H1 (cell line): ENCODE data around the gene CABLES2. TPM values are rescaled to one million over a fixed set of nuclear protein-coding genes. Genes with fewer than 3 reads are reported as not detected.

Experiments
- CTCF ChIA-PET: fragments of 300-600 bp; sonication (Branson Sonifier 250); formaldehyde crosslinking; loops from one replicate; lab custom pipeline; 2021; ENCODE audit not compliant: partially characterized antibody; lab: Charles Lee
- POLR2A ChIA-PET: fragments of 300-600 bp; sonication (Branson Sonifier 250); formaldehyde crosslinking; loops from one replicate; lab custom pipeline; 2021; ENCODE audit warnings: inconsistent platforms; ENCODE audit not compliant: partially characterized antibody; lab: Charles Lee
- DNase-seq, 2 experiments: peaks; one replicate each; pipeline versions ENCODE4 v3.0.0 to v3.0.0-alpha.2; 2010 to 2022; ENCODE audit warnings: low spot score in 2 of 2, low read depth in 1 of 2, mixed read lengths in 1 of 2
- FAIRE-seq: peaks from 2 replicates; lab custom pipeline; 2011; peaks lifted over from hg19 to GRCh38; lab: Jason Lieb, UNC
- H2AFZ ChIP-seq: 2 replicates; pipeline ENCODE4 v1.8.1; 2012; ENCODE audit warnings: low read length, inconsistent platforms
- H2AK5ac ChIP-seq: 2 replicates; pipeline ENCODE4 v1.6.1; 2013; ENCODE audit warnings: low read depth, low read length
- H2BK120ac ChIP-seq: replicated peaks from 2 replicates; pipeline ENCODE3; 2013; ENCODE audit warnings: low read depth, low read length, inconsistent platforms
- H2BK12ac ChIP-seq: 2 replicates; pipeline ENCODE4 v1.6.1; 2013; ENCODE audit warnings: low read depth, low read length
- H2BK15ac ChIP-seq: 2 replicates; pipeline ENCODE4 v1.6.1; 2013; ENCODE audit warnings: low read length
- H2BK20ac ChIP-seq: 2 replicates; pipeline ENCODE4 v1.6.1; 2013; ENCODE audit warnings: low read length
- H2BK5ac ChIP-seq: 2 replicates; pipeline ENCODE4 v1.6.1; 2013; ENCODE audit warnings: low read depth, low read length
- H3K14ac ChIP-seq: 2 replicates; pipeline ENCODE4 v1.6.1; 2013; ENCODE audit warnings: inconsistent platforms; ENCODE audit not compliant: insufficient read length
- H3K18ac ChIP-seq: 2 replicates; pipeline ENCODE4 v1.6.1; 2013; ENCODE audit warnings: low read length; ENCODE audit errors: extremely low read depth
- H3K23ac ChIP-seq: 2 replicates; pipeline ENCODE4 v1.6.1; 2013; ENCODE audit warnings: inconsistent platforms; ENCODE audit not compliant: insufficient read length
- H3K23me2 ChIP-seq: 2 replicates; pipeline ENCODE4 v1.6.1; 2013; ENCODE audit warnings: low read depth, low read length
- H3K27ac ChIP-seq: 2 replicates; pipeline ENCODE4 v1.6.1; 2011; ENCODE audit warnings: low read depth, low read length, inconsistent platforms
- H3K27me3 ChIP-seq, 4 experiments: replicated peaks in 1 of 4; 1 replicate in 1 of 4; 2 replicates in 3 of 4; pipeline versions ENCODE4 v1.6.1 to v1.8.1; 2011 to 2013; ENCODE audit warnings: low read length in 3 of 4, mild to moderate bottlenecking in 3 of 4, inconsistent platforms in 2 of 4, mixed read lengths in 2 of 4, moderate library complexity in 1 of 4; ENCODE audit not compliant: control insufficient read depth in 3 of 4, insufficient read depth in 3 of 4; ENCODE audit errors: extremely low read depth in 1 of 4
- H3K36me3 ChIP-seq, 4 experiments: 2 replicates each; pipeline versions ENCODE4 v1.6.1 to v1.8.1; 2011 to 2013; ENCODE audit warnings: mild to moderate bottlenecking in 4 of 4, low read length in 3 of 4, moderate library complexity in 2 of 4, control low read depth in 1 of 4, inconsistent platforms in 1 of 4; ENCODE audit not compliant: insufficient read depth in 4 of 4, control insufficient read depth in 2 of 4
- H3K4ac ChIP-seq: replicated peaks from 2 replicates; pipeline ENCODE3; 2013; ENCODE audit warnings: low read length, low read depth, mixed read lengths, inconsistent platforms; ENCODE audit not compliant: insufficient read length
- H3K4me1 ChIP-seq, 4 experiments: replicated peaks in 1 of 4; 1 replicate in 1 of 4; 2 replicates in 3 of 4; pipeline versions ENCODE4 v1.6.1 to v1.8.1; 2011 to 2013; ENCODE audit warnings: low read length in 3 of 4, inconsistent platforms in 2 of 4, mixed read lengths in 1 of 4; ENCODE audit not compliant: insufficient read depth in 4 of 4, control insufficient read depth in 3 of 4
- H3K4me2 ChIP-seq, 2 experiments: 2 replicates each; pipeline versions ENCODE4 v1.6.1 to v1.8.1; 2011 to 2013; ENCODE audit warnings: low read depth in 2 of 2, low read length in 2 of 2, control low read depth in 1 of 2, inconsistent platforms in 1 of 2, mild to moderate bottlenecking in 1 of 2; ENCODE audit not compliant: insufficient read depth in 1 of 2
- H3K4me3 ChIP-seq, 4 experiments: fragments of 200-600, 300-600 bp in 1 of 4; sonication (generic), shearing (Covaris generic), sonication (Bioruptor Twin) in 1 of 4; 2 replicates each; pipeline versions ENCODE4 v1.5.1 to v1.8.1; 2011 to 2016; ENCODE audit warnings: low read length in 4 of 4, low read depth in 3 of 4, control low read depth in 2 of 4, inconsistent platforms in 2 of 4, mild to moderate bottlenecking in 2 of 4, mixed read lengths in 1 of 4, moderate library complexity in 1 of 4; ENCODE audit not compliant: insufficient read depth in 2 of 4; ENCODE audit errors: extremely low read depth in 1 of 4
- H3K56ac ChIP-seq: replicated peaks from 2 replicates; pipeline ENCODE3; 2013; ENCODE audit warnings: low read depth, mild to moderate bottlenecking, mixed read lengths, low read length, inconsistent platforms; ENCODE audit not compliant: insufficient read length
- H3K79me1 ChIP-seq: 2 replicates; pipeline ENCODE4 v1.6.1; 2013; ENCODE audit warnings: low read depth, low read length, control low read depth
- H3K79me2 ChIP-seq, 2 experiments: 2 replicates each; pipeline versions ENCODE4 v1.6.1 to v1.8.1; 2012 to 2013; ENCODE audit warnings: low read length in 2 of 2, mild to moderate bottlenecking in 2 of 2, inconsistent platforms in 1 of 2; ENCODE audit not compliant: insufficient read depth in 2 of 2, control insufficient read depth in 1 of 2
- H3K9ac ChIP-seq, 4 experiments: replicated peaks in 1 of 4; 1 replicate in 1 of 4; 2 replicates in 3 of 4; pipeline versions ENCODE4 v1.6.1 to v1.8.1; 2011 to 2013; ENCODE audit warnings: low read depth in 3 of 4, low read length in 3 of 4, control low read depth in 2 of 4, mild to moderate bottlenecking in 2 of 4, moderate library complexity in 2 of 4, inconsistent platforms in 1 of 4; ENCODE audit errors: extremely low read depth in 1 of 4
- H3K9me3 ChIP-seq, 2 experiments: 2 replicates each; pipeline versions ENCODE4 v1.6.1 to v1.8.1; 2012 to 2013; ENCODE audit warnings: mild to moderate bottlenecking in 2 of 2, moderate library complexity in 2 of 2, control low read depth in 1 of 2, inconsistent platforms in 1 of 2, low read depth in 1 of 2, low read length in 1 of 2, mixed read lengths in 1 of 2; ENCODE audit not compliant: insufficient read depth in 2 of 2
- H4K20me1 ChIP-seq, 2 experiments: replicated peaks in 1 of 2; 2 replicates each; pipeline versions ENCODE3 to v1.8.1; 2011 to 2013; ENCODE audit warnings: inconsistent platforms in 2 of 2, low read length in 2 of 2, mild to moderate bottlenecking in 1 of 2; ENCODE audit not compliant: insufficient read depth in 2 of 2, control insufficient read depth in 1 of 2
- H4K5ac ChIP-seq: 2 replicates; pipeline ENCODE4 v1.6.1; 2013; ENCODE audit warnings: low read length, low read depth, mixed read lengths, inconsistent platforms; ENCODE audit not compliant: insufficient read length
- H4K8ac ChIP-seq: 2 replicates; pipeline ENCODE4 v1.8.0; 2013; ENCODE audit warnings: mild to moderate bottlenecking, moderate library complexity, low read length, inconsistent platforms; ENCODE audit not compliant: insufficient read depth; ENCODE audit errors: extremely low read depth
- H4K91ac ChIP-seq: replicated peaks from 2 replicates; pipeline ENCODE3; 2013; ENCODE audit warnings: low read length, mixed read lengths, inconsistent platforms; ENCODE audit not compliant: insufficient read length
- NRF1 ChIP-seq: IDR thresholded peaks from 2 replicates; pipeline ENCODE4 v1.6.1; 2011; ENCODE audit warnings: mild to moderate bottlenecking, low read depth, low read length, improper control_type of control experiment
- POLR2A ChIP-seq, 2 experiments: IDR thresholded peaks; 1 replicate in 1 of 2; 2 replicates in 1 of 2; pipeline ENCODE4 v1.6.1; 2011; ENCODE audit warnings: low read depth in 2 of 2, low read length in 2 of 2, mild to moderate bottlenecking in 2 of 2; ENCODE audit errors: control extremely low read depth in 1 of 2
- SP2 ChIP-seq: IDR thresholded peaks from 2 replicates; pipeline ENCODE4 v1.6.1; 2012; ENCODE audit warnings: mild to moderate bottlenecking, low read length, inconsistent platforms
- WGBS, 2 experiments: shearing (Covaris generic) in 1 of 2; methylation state at CpG; one replicate each; pipeline versions ENCODE4 v1.1.6 to v1.1.7; 2013 to 2015; ENCODE audit warnings: low lambda C conversion rate in 2 of 2, mixed read lengths in 2 of 2, inconsistent platforms in 1 of 2, low coverage in 1 of 2, missing lambda C conversion rate in 1 of 2; ENCODE audit not compliant: insufficient replicate concordance in 2 of 2, insufficient coverage in 1 of 2, insufficient read length in 1 of 2; ENCODE audit errors: extremely low coverage in 1 of 2, missing lambda C conversion rate in 1 of 2; 5-methylcytosine and 5-hydroxymethylcytosine counted together
- polyA plus RNA-seq, 7 experiments: library from polyadenylated mRNA; depleted of rRNA in 3 of 7; stranded (reverse) in 5 of 7; unstranded in 2 of 7; fragments of >200 nt in 5 of 7; fragments of 200-250 nt in 2 of 7; gene quantifications; 1 replicate in 5 of 7; 2 replicates in 1 of 7; 4 replicates in 1 of 7; pipeline versions ENCODE4 v1.2.1 to v1.2.3, GENCODE V29; 2011 to 2013; ENCODE audit warnings: missing spikeins in 2 of 7, mixed read lengths in 2 of 7
- total RNA-seq: library from RNA; stranded (reverse); fragmentation: NEBNext Ultra II Directional; extraction: Animal tissue kit (Norgen Biotek cat#: 25700); gene quantifications from 2 replicates; pipeline ENCODE4 v1.2.1, GENCODE V29; 2021
- TF ChIP-seq, protein P1 (sequence below): IDR thresholded peaks from 2 replicates; pipeline ENCODE4 v1.6.1; 2012; ENCODE audit warnings: low read length, inconsistent platforms

The CABLES2 gene
- total and polyA plus RNA-seq, 2 of the 8 experiments (the other 6 are each of a cell fraction or from before 2014, with no cell fraction given) = 8.0 to 8.8 TPM

DNA sequence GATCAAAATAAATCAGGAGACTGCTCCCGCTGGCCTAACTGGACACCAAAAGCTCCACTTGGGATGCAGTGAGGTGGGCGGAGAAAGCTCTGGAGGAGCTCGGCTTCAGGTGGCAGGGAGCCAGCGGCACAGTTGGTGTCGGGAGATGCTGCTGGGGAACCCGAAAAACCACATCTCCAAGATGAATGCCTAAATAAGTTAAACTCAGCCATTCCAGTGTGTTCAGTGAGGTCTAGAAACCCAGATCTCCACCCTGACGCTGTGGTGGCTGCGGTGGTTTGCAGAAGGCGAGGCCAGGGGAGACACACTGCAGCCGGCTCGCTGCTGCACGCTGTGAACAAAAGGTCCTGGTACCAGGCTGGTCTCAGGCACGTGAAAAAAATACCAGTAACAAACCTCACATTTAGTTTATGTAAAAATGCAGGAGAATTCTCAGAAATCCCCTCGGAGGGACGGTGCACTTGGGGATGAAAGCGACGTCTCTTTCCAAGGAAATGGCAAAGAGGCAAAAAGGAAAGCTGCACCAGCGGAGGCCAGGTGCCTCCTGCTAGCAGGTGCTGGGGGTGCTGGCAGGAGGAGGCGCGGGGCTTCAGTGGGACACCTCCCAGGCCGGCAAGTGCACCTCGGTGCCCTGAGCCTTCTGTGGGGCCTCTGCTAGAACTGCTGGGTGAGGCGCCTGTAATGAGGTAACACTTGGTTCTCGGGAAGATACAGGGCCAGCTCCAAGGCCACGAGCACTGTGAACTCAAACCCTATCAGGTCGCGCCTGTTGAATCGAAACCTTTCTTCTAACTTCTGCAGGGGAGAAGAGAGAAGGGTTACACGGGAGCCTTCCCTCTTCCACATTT, 16.5 kb downstream of the CABLES2 start:
- Histone ChIP-seq H3K4me2 (no peak overlapping the region), H3K79me1 (peaks cover 10% of the 10 kb centered on the region), H3K56ac (no peak overlapping the region), H2BK5ac (no peak overlapping the region), H3K23me2 (peaks cover 11% of the 10 kb centered on the region; the same call in 1 of the 2 replicates), H3K79me2 (peaks cover 4 to 28% of the 10 kb centered on the region in 2 experiments; a peak in 3 of 4 replicates), H2BK12ac (no peak overlapping the region; the same call in 1 of the 2 replicates), H3K27ac (no peak overlapping the region), H3K4me3 (no peak overlapping the region), H3K14ac (no peak overlapping the region), H3K36me3 (peaks cover 18 to 24% (median 21%) of the 10 kb centered on the region in 4 experiments), H3K4ac (no peak overlapping the region), H3K27me3 (no peaks in the 10 kb centered on the region), H2AFZ (no peak overlapping the region), H3K23ac (no peak overlapping the region), H4K91ac (no peak overlapping the region), H3K9ac (no peak overlapping the region), H2AK5ac (no peak overlapping the region), H4K8ac (no peak overlapping the region), H3K9me3 (no peaks in the 10 kb centered on the region), H2BK15ac (no peak overlapping the region), H2BK120ac (no peak overlapping the region), H2BK20ac (no peak overlapping the region), H3K4me1 (peaks cover 0 to 8% (median 2%) of the 10 kb centered on the region in 4 experiments; a peak in 5 of 7 replicates), H4K20me1 (peaks cover 8 to 19% of the 10 kb centered on the region in 2 experiments), H4K5ac (no peak overlapping the region), H3K18ac (no peak overlapping the region)
- 90% methylated on average over 29 of the region's 29 CpGs; no CpG with 5 or more reads in 1 of the 2 experiments for WGBS, 2 experiments
- POLR2A ChIA-PET = interaction anchor here (0.7 to 9.0 kb wide), 18 partner anchors 9 to 90 kb away, joined by 3 to 176 read pairs (median 6); partner anchors contain the start of genes ADRM1 and LAMA5
- FAIRE-seq = no peak
- DNase-seq = no peak
- no peak for TF ChIP-seq NRF1
- no peak for TF ChIP-seq SP2
- TF ChIP-seq, protein P1, sequence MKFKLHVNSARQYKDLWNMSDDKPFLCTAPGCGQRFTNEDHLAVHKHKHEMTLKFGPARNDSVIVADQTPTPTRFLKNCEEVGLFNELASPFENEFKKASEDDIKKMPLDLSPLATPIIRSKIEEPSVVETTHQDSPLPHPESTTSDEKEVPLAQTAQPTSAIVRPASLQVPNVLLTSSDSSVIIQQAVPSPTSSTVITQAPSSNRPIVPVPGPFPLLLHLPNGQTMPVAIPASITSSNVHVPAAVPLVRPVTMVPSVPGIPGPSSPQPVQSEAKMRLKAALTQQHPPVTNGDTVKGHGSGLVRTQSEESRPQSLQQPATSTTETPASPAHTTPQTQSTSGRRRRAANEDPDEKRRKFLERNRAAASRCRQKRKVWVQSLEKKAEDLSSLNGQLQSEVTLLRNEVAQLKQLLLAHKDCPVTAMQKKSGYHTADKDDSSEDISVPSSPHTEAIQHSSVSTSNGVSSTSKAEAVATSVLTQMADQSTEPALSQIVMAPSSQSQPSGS = 0 out of 2 replicates have a peak, but pooled peaks have one; percentile 25
- TF ChIP-seq POLR2A (IDR thresholded peaks at IDR 0.05; ENCODE audit: control extremely low read depth in 1 of 2, low read depth in 2 of 2, low read length in 2 of 2) = peak in 1 of 2 experiments; percentile 0; a peak in 2 of 3 replicates
- CTCF ChIA-PET = interaction anchor here (0.6 to 9.6 kb wide), 11 partner anchors 12 to 196 kb away, joined by 3 to 103 read pairs (median 3); no protein-coding TSS in a partner anchor
